Measurements from ENCODE around the gene SLC25A13. TPM values are rescaled to one million over a fixed set of nuclear protein-coding genes. Genes with fewer than 3 reads are reported as not detected.

Gene SLC25A13
- 19.0 and 22.8 TPM in 2 replicates for total RNA-seq

GRCh38 chr7:96321658-96322372 is at the start of gene SLC25A13:
SLC25A13 (minus strand) TSS chr7:96322098; CDS start chr7:96321956, 142 bp downstream.

Measured in airway epithelial cell (primary cell).